Stimulated activated memory B cell treated with anti-CD40 and anti-IgM and Interleukin-4, amounts not matched to agents 10 μg/mL and 1 μg/mL and 100 μg/mL, for 72 hours (primary cell): ENCODE data around the gene MTR.
"Not testable (repeated sequence)": the region's sequence is repeated elsewhere in the genome, so short reads cannot be mapped to it uniquely, and the experiment has no call there.

Source experiments
- ATAC-seq: fragments of 150-1000 bp; cut with Tn5 transposase; 2 replicates; pipeline ENCODE4 v1.10.0; 2021
- H3K27ac Mint-ChIP-seq: one replicate; pipeline ENCODE4 v1.8.0; 2022; ENCODE audit warnings: mild to moderate bottlenecking, mixed read lengths
- H3K27me3 Mint-ChIP-seq: one replicate; pipeline ENCODE4 v1.8.0; 2022; ENCODE audit warnings: mixed read lengths
- H3K36me3 Mint-ChIP-seq: one replicate; pipeline ENCODE4 v1.8.0; 2022; ENCODE audit warnings: mixed read lengths
- H3K4me1 Mint-ChIP-seq: one replicate; pipeline ENCODE4 v1.8.0; 2022; ENCODE audit warnings: mixed read lengths
- H3K4me3 Mint-ChIP-seq: one replicate; pipeline ENCODE4 v1.8.0; 2022; ENCODE audit warnings: mild to moderate bottlenecking, moderate library complexity, mixed read lengths
- H3K9me3 Mint-ChIP-seq: one replicate; pipeline ENCODE4 v1.8.0; 2022; ENCODE audit warnings: mixed read lengths

The MTR gene

GRCh38 chr1:236882678-236883077, 87.6 kb downstream of the MTR start:
- no peak for ATAC-seq
- no peaks in the 10 kb centered on the region for H3K27me3 Mint-ChIP-seq
- H3K36me3 Mint-ChIP-seq: peaks cover 62% of the 10 kb centered on the region
- H3K27ac Mint-ChIP-seq: no peak overlapping the region
- H3K9me3 Mint-ChIP-seq: no peaks in the 10 kb centered on the region
- H3K4me1 Mint-ChIP-seq: no peaks in the 10 kb centered on the region
- no peak overlapping the region for H3K4me3 Mint-ChIP-seq

- H3K4me1 Mint-ChIP-seq: no peaks in the 10 kb centered on the region
- no peak overlapping the region for H3K4me3 Mint-ChIP-seq
- no peak for ATAC-seq
- no peaks in the 10 kb centered on the region for H3K27me3 Mint-ChIP-seq
- no peak overlapping the region for H3K27ac Mint-ChIP-seq
- H3K36me3 Mint-ChIP-seq: peaks cover 77% of the 10 kb centered on the region
- H3K9me3 Mint-ChIP-seq: no peaks in the 10 kb centered on the region
Observed at GRCh38 chr1:236886199-236886598, 91.1 kb downstream of the MTR start.

DNA sequence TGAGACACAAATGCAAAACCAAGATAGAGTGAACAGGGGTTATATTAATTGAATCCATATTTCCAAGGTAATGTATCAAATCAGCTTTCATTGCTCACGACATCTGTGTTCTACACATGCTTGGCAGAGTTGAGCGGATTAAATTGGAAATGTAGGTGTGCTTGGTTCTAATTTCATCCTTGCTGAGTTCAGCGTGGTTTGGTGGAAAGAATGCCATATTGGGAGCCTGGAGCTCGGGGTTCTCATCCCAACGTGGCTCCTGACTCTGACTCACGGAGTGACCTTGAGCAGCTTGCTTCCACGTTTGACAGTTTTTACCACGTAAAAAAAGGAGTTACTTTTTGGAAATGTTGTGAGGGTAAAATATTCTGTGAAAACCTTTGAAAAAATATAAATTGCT, 92.0 kb downstream of the MTR start:
- ATAC-seq: no peak
- H3K9me3 Mint-ChIP-seq: no peaks in the 10 kb centered on the region
- H3K4me1 Mint-ChIP-seq: no peaks in the 10 kb centered on the region
- H3K36me3 Mint-ChIP-seq: peaks cover 86% of the 10 kb centered on the region
- H3K4me3 Mint-ChIP-seq: no peak overlapping the region
- H3K27me3 Mint-ChIP-seq: no peaks in the 10 kb centered on the region
- no peak overlapping the region for H3K27ac Mint-ChIP-seq

DNA sequence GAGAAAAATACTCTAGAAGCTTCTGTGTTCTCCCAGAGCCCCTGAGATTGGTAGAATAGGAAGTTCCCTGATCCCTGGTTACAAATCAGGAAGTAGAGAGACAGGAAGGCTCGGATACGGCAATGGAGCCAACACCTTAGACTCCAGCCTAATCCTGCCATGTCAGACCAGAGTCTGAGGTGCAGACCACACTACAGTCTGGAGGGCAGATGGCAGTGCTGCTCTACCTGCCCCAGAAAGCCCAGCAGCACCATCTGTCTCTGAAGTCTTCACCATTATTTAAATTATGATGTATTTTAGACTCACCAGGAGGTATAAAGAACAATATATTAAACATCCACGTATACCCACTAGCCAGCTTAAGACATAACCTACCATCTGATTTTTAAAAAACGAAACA, 93.0 kb downstream of the MTR start:
- H3K27ac Mint-ChIP-seq: no peak overlapping the region
- H3K36me3 Mint-ChIP-seq: peaks cover 92% of the 10 kb centered on the region
- no peaks in the 10 kb centered on the region for H3K4me1 Mint-ChIP-seq
- no peak overlapping the region for H3K4me3 Mint-ChIP-seq
- H3K27me3 Mint-ChIP-seq: no peaks in the 10 kb centered on the region
- no peaks in the 10 kb centered on the region for H3K9me3 Mint-ChIP-seq
- no peak for ATAC-seq

DNA sequence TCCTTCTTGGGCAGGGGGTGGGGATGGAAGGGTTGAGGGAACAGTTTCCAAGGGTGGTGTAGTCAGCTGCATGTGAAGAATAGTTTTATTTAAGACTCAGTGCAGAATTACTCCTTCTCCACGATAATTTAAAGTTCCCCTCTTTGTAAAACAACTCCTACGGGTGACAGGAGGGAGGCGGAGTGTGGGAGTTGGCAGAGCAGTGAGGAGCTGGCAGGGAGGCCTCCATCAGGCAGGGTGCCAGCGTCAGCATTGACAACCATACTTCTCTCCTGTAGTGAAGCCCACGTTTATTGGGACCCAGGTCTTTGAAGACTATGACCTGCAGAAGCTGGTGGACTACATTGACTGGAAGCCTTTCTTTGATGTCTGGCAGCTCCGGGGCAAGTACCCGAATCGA, 93.8 kb downstream of the MTR start:
- ATAC-seq: no peak
- Mint-ChIP-seq H3K4me1 (no peaks in the 10 kb centered on the region), H3K9me3 (no peaks in the 10 kb centered on the region), H3K27ac (no peak overlapping the region), H3K4me3 (no peak overlapping the region), H3K36me3 (peaks cover 99% of the 10 kb centered on the region), H3K27me3 (no peaks in the 10 kb centered on the region)

- H3K4me3 Mint-ChIP-seq: no peak overlapping the region
- no peaks in the 10 kb centered on the region for H3K4me1 Mint-ChIP-seq
- no peaks in the 10 kb centered on the region for H3K9me3 Mint-ChIP-seq
- no peak overlapping the region for H3K27ac Mint-ChIP-seq
- ATAC-seq: no peak
- peaks cover 100% of the 10 kb centered on the region for H3K36me3 Mint-ChIP-seq
- H3K27me3 Mint-ChIP-seq: no peaks in the 10 kb centered on the region
Observed at GRCh38 chr1:236890152-236891056, 95.3 kb downstream of the MTR start.

GRCh38 chr1:236893626-236894545, 98.8 kb downstream of the MTR start:
- ATAC-seq: no peak
- no peaks in the 10 kb centered on the region for H3K4me1 Mint-ChIP-seq
- no peaks in the 10 kb centered on the region for H3K27me3 Mint-ChIP-seq
- H3K4me3 Mint-ChIP-seq: no peak overlapping the region
- peaks cover 100% of the 10 kb centered on the region for H3K36me3 Mint-ChIP-seq
- H3K9me3 Mint-ChIP-seq: no peaks in the 10 kb centered on the region
- no peak overlapping the region for H3K27ac Mint-ChIP-seq

- ATAC-seq: no peak
- Mint-ChIP-seq H3K4me1 (no peaks in the 10 kb centered on the region), H3K9me3 (peaks cover 4% of the 10 kb centered on the region), H3K27ac (no peak overlapping the region), H3K4me3 (no peak overlapping the region), H3K36me3 (peaks cover 98% of the 10 kb centered on the region), H3K27me3 (no peaks in the 10 kb centered on the region)
Observed at GRCh38 chr1:236895665-236896387, 100.7 kb downstream of the MTR start.

DNA sequence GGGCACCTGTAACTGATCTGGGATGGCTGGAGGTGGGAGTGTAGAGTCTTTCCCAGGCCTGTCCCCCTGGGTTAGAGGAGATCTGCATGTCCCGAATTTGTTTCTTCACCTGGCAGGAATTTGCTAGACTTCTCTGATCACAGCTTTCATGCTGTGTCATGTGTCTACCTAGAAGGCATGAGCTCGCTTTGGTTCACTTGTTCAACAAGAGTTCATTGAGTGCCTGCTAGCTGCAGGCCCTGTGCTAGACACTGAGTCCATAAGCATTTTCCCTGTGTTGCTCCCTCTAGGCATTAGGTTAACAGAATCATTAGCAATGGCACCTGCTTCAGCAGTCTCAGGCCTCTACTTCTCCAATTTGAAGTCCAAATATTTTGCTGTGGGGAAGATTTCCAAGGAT, 101.6 kb downstream of the MTR start:
- peaks cover 8% of the 10 kb centered on the region for H3K9me3 Mint-ChIP-seq
- H3K27me3 Mint-ChIP-seq: no peaks in the 10 kb centered on the region
- H3K27ac Mint-ChIP-seq: no peak overlapping the region
- ATAC-seq: no peak
- H3K4me1 Mint-ChIP-seq: no peaks in the 10 kb centered on the region
- H3K4me3 Mint-ChIP-seq: no peak overlapping the region
- H3K36me3 Mint-ChIP-seq: peaks cover 98% of the 10 kb centered on the region

GRCh38 chr1:236904892-236905741, 110.0 kb downstream of the MTR start:
- peaks cover 19% of the 10 kb centered on the region for H3K9me3 Mint-ChIP-seq
- no peak overlapping the region for H3K27ac Mint-ChIP-seq
- no peak overlapping the region for H3K4me3 Mint-ChIP-seq
- no peaks in the 10 kb centered on the region for H3K4me1 Mint-ChIP-seq
- ATAC-seq: no peak
- peaks cover 24% of the 10 kb centered on the region for H3K36me3 Mint-ChIP-seq
- H3K27me3 Mint-ChIP-seq: no peaks in the 10 kb centered on the region

GRCh38 chr1:236907205-236907604, 112.1 kb downstream of the MTR start:
- no peaks in the 10 kb centered on the region for H3K4me1 Mint-ChIP-seq
- no peak for ATAC-seq
- H3K36me3 Mint-ChIP-seq: peaks cover 3% of the 10 kb centered on the region
- no peak overlapping the region for H3K4me3 Mint-ChIP-seq
- H3K27me3 Mint-ChIP-seq: no peaks in the 10 kb centered on the region
- peaks cover 7% of the 10 kb centered on the region for H3K9me3 Mint-ChIP-seq
- no peak overlapping the region for H3K27ac Mint-ChIP-seq

- H3K27me3 Mint-ChIP-seq: no peaks in the 10 kb centered on the region
- no peak for ATAC-seq
- peaks cover 6% of the 10 kb centered on the region for H3K9me3 Mint-ChIP-seq
- H3K4me1 Mint-ChIP-seq: no peaks in the 10 kb centered on the region
- H3K36me3 Mint-ChIP-seq: no peaks in the 10 kb centered on the region
- H3K4me3 Mint-ChIP-seq: no peak overlapping the region
- H3K27ac Mint-ChIP-seq: no peak overlapping the region
Observed at GRCh38 chr1:236908669-236909068, 113.6 kb downstream of the MTR start.

- H3K4me1 Mint-ChIP-seq, H3K27me3 Mint-ChIP-seq, H3K4me3 Mint-ChIP-seq, H3K36me3 Mint-ChIP-seq, ATAC-seq, H3K27ac Mint-ChIP-seq: not testable (repeated sequence)
- peaks cover 11% of the 10 kb centered on the region for H3K9me3 Mint-ChIP-seq
Observed at GRCh38 chr1:236911047-236911446, 116.0 kb downstream of the MTR start.

DNA sequence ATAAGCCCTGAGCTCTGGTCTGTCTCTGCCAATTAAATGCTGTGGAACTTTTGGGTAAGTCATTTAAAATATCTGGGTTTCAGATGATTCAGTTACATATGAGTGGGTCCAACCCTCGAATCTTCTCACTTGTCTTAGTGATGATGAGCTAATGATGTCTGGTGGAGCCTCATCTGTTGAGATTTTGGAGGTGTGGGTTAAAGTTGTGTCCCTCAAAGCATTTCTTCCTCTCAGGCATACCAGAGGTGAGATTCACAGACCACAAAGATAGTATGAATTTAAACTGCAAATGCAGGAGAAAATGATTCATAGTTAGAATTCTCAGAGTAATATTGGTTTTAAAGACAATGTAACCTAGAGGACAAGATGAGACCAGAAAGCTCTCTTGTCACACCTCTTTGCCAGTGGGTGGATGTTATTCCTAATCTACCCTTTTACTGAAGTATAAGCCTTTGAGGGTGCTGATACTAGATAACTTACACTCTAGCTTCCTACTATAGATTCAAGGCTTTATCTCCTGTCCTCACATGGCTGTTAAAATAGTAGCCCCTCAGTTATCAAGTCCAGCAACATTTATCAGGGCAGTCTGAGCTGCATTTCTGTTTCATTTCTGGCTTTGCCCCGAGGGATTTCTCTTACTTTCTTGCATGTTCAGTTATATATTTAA, 118.4 kb downstream of the MTR start:
- no peak for ATAC-seq
- Mint-ChIP-seq H3K4me3 (no peak overlapping the region), H3K4me1 (no peaks in the 10 kb centered on the region), H3K27me3 (no peaks in the 10 kb centered on the region), H3K27ac (no peak overlapping the region), H3K36me3 (peaks cover 29% of the 10 kb centered on the region), H3K9me3 (peaks cover 20% of the 10 kb centered on the region)
